HG03108 (cell line): ENCODE data around the gene FGF16.
"Not testable (repeated sequence)": the region's sequence is repeated elsewhere in the genome, so short reads cannot be mapped to it uniquely, and the experiment has no call there.

Experiments
- ATAC-seq: cut with Tn5 transposase; IDR thresholded peaks from one replicate; pipeline ENCODE4 v1.9.1; 2021; ENCODE audit warnings: moderate library complexity; ENCODE audit not compliant: unreplicated experiment

The FGF16 gene

DNA sequence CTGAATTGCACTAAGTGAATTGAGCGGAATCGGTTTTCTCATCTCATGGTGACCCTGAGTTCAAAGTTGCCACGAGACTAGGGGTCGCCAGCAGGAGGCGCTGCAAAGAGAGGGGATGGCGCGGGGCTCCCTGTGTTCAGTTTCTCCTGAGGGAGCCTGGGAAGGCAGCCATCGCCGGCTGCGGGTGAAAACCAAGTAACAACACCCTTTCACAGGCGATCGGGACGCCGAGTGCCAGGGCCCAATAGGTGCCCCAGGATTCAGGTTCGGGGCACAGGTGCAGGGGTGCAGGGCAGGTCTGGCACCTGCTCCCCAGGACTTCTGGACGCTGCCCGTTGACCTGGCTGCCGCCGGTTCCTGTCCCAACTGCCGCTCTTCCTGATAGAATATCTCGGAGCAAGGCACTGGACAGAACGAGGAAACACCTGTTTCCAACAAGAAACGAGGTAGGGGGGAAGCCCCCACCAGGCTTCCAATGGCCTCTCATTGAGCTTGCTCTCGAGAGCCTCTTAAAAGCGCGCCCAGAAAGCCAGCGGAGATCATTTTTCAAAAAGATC is 1.1 kb upstream of the FGF16 start:
- no peak for ATAC-seq

DNA sequence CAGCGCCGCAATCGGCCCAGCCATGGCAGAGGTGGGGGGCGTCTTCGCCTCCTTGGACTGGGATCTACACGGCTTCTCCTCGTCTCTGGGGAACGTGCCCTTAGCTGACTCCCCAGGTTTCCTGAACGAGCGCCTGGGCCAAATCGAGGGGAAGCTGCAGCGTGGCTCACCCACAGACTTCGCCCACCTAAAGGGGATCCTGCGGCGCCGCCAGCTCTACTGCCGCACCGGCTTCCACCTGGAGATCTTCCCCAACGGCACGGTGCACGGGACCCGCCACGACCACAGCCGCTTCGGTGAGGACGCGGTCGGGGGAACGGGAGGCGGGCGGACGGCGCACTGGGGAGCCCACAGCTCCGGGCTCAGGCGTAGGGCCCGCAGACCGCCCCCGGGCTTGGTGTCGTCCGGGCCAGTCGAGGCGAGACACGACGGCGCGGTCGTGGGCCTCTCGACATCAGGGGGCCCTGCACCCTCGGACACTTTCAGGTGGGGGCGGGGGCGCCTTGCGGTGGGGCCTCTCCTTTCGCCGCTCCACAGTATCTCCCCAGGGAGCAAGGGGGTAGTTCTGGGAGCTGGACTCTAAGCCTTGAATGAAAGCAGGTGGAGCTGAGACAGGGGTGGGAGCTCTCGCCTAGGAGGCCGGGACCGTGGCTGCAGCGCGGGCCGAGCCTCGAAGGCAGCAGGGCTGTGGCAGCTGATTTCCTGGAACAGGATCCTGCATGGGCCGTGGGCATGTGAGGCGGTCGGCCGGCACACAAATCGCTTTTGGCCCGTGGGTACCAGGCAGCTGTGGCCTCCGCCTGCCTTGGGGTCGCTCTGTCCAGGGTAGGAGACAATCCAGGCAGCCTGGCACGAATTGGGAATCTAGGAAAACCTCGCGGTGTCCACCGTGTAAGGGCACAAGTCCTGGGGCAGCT is 722 bp downstream of the FGF16 start:
- ATAC-seq = no peak

DNA sequence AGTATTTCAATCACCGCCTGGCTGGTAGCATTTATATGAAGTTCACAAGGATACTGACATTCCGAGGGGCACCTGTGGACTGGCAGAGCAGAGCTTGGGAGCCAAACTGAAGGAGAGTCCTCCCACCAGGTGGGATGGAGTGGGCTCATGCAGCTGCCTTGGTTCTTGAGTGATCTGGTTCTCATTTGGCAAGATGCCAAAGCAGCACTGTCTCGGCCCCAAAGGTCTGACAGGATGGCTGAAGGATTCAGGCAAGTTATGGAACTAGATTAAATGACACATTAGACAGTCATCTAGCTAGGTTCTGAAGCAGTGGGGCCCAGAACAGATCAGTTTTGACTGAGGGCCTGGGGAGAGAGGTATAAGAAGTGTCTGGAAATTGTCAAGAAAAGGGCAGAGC is 3.2 kb downstream of the FGF16 start:
- no peak for ATAC-seq

DNA sequence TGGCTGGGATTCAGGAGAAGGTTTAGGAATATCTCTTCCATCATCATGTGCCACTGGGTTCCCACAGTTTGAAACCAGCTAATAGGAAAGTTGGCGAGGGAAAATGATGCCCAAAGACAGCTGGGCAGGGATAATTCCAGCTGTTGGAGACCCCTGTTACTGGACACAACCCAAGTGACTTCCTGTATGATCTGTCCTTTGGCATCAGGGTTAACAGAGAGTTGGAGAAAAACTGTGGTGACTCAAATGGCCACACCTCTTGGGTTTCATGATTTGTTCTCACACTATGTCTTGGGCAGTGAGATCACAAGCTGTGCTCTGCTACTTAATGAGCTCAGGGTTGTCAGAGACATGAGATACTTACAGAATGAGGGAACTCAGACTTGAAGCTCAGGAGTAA is 3.8 kb downstream of the FGF16 start:
- ATAC-seq = no peak

DNA sequence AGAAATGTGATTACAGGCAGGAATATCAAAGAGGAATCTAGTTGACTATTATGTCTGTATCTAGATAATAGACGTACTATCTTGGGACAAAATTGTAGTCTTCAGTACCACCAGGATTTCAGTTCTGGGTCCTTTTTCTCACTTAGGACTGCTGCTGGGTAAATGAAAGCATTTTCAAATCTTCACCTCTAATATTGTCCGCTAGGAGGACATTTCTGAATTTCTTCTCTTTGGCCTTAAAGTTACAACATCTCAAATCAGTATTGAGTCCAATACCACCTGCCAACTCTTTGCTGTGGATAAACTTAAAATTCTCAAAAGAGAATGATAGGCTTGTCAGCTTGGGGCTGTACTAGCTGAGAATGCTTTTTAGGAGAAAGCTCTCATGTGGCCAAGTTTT is 6.0 kb downstream of the FGF16 start:
- ATAC-seq = no peak

DNA sequence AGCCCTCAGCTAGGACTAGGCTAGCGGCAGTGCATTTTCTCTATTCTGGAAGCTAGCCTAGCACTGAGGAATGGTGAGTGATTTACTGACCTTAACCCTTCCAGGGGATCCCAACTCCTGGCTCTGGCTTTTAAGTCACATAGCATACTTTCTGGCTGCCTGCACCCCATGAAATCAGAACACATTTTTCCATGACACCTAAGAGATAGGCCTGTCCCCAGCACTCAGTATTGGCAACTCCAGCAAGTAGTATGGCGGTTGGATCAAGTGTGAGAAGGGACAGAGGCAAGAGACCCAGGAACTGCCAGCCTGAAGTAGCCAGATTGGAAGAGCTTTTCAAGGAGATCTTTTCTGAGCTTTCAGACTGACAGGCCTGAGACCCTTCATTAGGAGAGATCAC is 8.2 kb downstream of the FGF16 start:
- ATAC-seq = no peak

GRCh38 chrX:77484045-77484444 is 36.9 kb downstream of the FGF16 start:
- no peak for ATAC-seq

DNA sequence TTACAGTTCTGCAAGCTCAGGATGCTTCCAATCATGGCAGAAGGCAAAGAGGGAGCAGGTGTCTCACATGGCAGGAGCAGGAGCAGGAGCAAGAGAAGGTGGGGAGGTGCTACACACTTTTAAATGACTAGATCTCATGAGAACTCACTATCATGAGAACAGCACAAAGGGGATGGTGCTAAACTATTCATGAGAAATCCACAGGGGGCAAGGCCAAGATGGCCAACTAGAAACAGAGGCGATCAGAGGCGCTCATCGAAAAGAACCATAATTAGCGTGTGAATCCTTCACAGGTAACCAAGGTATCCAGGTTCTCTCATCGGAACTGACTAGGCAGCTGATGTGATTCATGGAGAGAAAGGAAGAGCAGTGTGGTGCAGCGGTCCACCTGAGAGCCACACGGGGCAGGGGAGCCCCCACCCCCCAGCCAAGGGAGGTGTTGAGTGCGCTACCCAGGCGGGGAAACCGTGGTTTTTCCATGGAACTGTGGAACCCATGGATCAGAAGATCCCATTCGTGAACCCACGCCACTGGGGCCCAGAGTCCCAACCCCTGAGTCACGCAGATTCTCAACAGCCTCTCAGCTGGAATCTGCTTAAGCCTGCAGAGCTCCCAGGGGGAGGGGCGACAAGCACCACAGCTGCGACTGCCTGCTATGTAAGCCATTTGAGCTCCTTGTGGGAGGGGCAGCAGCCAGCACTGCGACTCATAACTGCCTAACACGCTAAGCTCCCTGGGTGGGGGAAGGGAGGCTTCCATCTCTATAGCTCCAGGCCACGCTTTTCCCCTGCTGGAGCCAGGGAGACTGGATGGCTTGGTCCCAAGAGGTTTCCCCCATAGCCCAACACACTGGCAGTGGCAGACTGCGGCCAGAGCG is 46.7 kb downstream of the FGF16 start:
- no peak for ATAC-seq

DNA sequence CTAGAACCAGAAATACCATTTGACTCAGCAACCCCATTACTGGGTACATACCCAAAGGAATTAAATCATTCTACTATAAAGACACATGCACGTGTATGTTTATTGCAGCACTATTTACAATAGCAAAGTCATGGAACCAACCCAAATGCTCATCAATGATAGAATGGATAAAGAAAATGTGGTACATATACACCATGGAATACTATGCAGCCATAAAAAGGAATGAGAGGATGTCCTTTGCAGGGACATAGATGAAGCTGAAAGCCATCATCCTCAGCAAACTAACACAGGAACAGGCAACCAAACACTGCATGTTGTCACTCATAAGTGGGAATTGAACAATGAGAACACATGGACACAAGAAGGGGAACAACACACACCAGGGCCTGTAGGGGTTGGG is 53.0 kb downstream of the FGF16 start:
- not testable (repeated sequence) for ATAC-seq

DNA sequence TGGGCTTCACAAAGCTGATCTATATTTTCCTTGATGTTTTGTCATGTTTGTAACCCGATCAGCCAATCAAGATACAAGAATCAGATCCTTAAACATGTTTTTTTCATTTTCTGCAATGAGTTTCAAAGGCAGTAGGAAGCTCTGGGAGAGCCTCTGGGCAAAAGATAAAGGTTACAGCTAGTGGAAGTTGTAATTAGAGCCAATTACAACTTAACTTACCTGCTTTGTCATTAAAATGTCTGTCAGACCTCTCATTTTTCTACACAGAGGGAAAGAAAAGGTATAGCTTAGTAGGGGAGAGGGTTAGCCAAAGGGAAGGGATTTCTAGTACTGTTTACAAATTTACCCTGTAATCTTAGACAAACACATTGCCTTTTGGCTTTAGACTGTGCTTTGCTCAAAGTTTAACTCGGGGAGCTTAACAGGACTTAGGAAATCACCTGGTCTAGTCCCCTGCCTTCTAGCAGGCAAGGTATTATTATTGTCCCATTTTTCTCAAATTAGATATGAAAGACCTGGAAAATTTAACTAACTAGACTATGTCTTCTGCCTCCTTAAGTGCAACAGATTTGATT is 55.8 kb downstream of the FGF16 start:
- ATAC-seq = no peak

GRCh38 chrX:77505227-77505626 is 58.0 kb downstream of the FGF16 start:
- ATAC-seq = no peak
